NT2/D1 (cell line): ENCODE results near the gene FAM72D.
"Not testable (repeated sequence)": the region's sequence is repeated elsewhere in the genome, so short reads cannot be mapped to it uniquely, and the experiment has no call there.

Source experiments
- SUZ12 ChIP-seq: IDR thresholded peaks from 2 replicates; pipeline ENCODE4 v1.6.1; 2011; ENCODE audit not compliant: insufficient read length, insufficient read depth; ENCODE audit errors: extremely low read depth
- YY1 ChIP-seq: IDR thresholded peaks from 2 replicates; pipeline ENCODE4 v1.6.1; 2011; ENCODE audit not compliant: insufficient read length, insufficient read depth
- ZNF274 ChIP-seq: IDR thresholded peaks from 2 replicates; pipeline ENCODE4 v1.6.1; 2011; ENCODE audit warnings: mild to moderate bottlenecking, low read depth, low read length

DNA sequence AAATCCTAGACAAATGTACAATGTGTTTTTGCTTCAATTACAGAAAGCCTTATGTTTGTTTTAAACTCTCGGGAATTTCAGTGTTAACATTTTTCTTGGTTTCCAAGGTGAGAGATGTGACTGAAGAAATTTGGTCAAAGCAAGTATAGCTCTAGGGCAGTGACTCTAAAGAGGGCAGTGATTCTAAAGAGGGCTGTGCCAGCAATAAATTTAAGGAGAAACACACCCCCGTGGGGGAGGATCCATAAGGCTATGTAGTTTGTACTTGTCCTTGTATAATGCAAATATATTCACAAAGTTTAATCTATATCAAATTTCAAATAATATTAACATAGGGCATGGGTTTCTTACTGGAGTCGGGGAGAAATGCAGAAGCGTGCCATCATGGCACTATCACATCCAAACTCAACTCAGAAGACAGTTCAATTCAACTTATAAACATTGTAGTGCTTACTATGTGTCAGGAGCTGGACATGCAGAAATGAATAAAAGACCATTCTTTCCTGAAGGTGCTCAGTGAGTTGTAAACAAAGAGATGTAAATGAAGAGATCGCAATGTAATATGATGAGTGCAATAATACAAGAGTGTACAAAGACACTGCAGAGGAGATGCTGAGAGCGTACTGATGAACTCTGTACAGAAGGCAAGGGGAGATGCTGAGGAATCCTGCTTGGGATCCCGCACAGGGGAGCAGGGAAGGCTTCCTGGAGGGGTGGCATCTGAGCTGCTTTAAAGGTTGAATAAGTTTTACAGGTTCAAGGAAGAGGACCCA, 13.1 kb upstream of the FAM72D start:
- not testable (repeated sequence) for TF ChIP-seq ZNF274, YY1, SUZ12
